Erythroblast (primary cell): Measurements from ENCODE around the gene NCK2.

Experiments used
- GATA1 ChIP-seq: IDR thresholded peaks from 2 replicates; pipeline ENCODE4 v1.6.1; 2011; ENCODE audit warnings: low read depth, mild to moderate bottlenecking, control low read depth, low read length, moderate library complexity
- POLR2A ChIP-seq: IDR thresholded peaks from 2 replicates; pipeline ENCODE4 v1.6.1; 2011; ENCODE audit warnings: mild to moderate bottlenecking, low read length

- TF ChIP-seq POLR2A: no peak
- no peak for TF ChIP-seq GATA1
Observed at GRCh38 chr2:105880637-105881036, 135.9 kb downstream of the NCK2 start.
